H54 (cell line): Measurements from ENCODE around the gene TMEM266.
A peak's percentile ranks its signal among the peaks of the same experiment; 100 is the strongest.

ENCODE experiments used
- DNase-seq: peaks from one replicate; pipeline ENCODE4 v3.0.0; 2011; ENCODE audit warnings: low spot score, mixed read lengths; ENCODE audit not compliant: insufficient read length
- FAIRE-seq: peaks from 3 replicates; lab custom pipeline; 2011; peaks lifted over from hg19 to GRCh38; lab: Jason Lieb, UNC
- POLR2A ChIP-seq: IDR thresholded peaks from 2 replicates; pipeline ENCODE4 v1.6.1; 2011; ENCODE audit warnings: low read depth, mild to moderate bottlenecking, low read length

The TMEM266 gene

DNA sequence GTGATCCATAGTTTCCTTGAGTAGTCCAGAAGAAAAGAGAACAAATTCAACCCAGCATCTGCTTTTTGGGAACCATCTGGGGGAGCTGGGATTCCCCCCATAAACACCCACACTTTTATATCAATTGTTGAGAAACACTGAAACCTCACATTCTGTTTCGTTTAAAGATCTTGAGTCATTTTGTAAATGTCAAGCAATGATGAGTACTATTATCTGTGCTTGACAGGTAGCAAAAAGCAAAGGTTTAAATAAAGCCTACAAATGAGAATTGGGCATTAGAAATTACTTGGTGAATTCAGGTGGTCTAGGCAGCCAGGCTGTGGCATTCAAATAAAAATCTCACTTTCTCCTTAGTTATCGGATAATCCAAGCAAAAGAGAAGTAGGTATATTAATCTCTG lies 75.7 kb downstream of the TMEM266 start:
- DNase-seq = no peak
- FAIRE-seq = no peak
- TF ChIP-seq POLR2A = no peak

GRCh38 chr15:76138436-76138835 lies 78.7 kb downstream of the TMEM266 start:
- no peak for TF ChIP-seq POLR2A
- DNase-seq (no peak), FAIRE-seq (no peak)

DNA sequence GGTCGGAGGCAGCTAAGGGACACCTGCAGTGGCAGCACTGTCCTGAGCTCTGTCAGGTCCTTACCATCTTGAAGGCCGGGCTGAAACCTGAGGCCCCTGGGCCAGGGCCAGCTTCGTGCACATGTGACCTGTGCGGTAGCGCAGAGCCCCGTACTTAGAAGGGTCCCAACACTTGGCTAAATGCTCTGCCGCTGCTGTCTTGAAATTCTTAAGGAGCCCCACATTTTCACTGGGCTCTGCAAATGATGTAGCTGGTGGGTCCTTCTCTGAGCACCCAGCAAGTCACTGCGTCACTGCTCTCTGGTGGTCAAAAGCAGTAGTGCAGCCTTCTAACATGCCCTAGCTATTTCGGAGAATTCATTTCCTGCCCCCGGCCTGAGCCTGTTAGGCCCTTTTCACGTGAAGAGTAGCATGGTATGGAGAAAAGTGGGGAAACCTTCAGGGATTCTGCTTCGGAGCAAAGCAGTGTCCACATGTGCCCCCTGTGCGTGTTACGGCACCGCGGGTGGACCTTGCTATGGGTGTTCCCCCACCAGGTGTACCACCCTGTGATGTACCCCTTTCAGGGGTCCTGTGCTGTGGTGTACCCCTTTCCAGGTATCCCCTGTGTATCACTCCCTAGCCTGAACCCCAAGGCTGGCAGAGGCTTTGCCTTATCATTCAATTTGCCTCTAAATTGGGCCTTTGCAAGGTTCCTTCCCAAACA lies 79.7 kb downstream of the TMEM266 start:
- no peak for TF ChIP-seq POLR2A
- FAIRE-seq = no peak
- DNase-seq = peak; percentile 46

- TF ChIP-seq POLR2A = no peak
Observed at GRCh38 chr15:76140074-76140464, 80.3 kb downstream of the TMEM266 start.

GRCh38 chr15:76146812-76147211 lies 87.0 kb downstream of the TMEM266 start:
- DNase-seq = no peak
- no peak for TF ChIP-seq POLR2A
- no peak for FAIRE-seq

More at GRCh38 chr15:76140074-76140464, 80.3 kb downstream of the TMEM266 start:
- FAIRE-seq (no peak), DNase-seq (no peak)

- no peak for FAIRE-seq
- TF ChIP-seq POLR2A = no peak
- DNase-seq = peak; percentile 50
Observed at GRCh38 chr15:76147906-76148570, 88.3 kb downstream of the TMEM266 start.

DNA sequence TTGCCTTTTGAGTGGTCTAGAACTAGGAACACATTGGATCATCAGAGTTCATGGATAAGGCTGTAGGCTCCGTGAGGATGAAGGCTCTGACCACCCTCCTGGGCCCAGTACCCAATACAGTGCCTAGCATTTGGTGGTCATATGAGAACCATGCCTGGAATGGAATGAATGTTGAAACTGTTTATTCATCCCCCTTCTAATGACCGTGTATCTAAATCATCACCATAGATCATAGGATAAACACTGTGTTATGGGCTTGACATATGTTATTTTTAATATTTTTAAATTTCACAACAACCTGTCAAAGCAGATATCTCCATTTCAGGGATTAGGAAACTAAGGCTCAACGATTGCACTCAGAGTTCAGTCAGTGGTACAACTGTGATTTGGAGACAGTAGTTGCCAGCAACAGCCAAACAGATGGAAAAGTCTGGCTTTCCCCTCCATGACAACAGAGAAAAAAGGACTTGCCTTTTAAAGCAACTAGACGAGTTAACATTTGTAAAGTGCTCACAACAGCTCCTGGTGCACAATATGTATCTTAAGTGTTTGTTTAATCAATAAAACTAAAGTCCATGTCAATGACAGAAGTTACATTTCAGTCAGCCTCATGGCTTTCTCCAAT lies 89.6 kb downstream of the TMEM266 start:
- FAIRE-seq = no peak

GRCh38 chr15:76150513-76150912 lies 90.7 kb downstream of the TMEM266 start:
- DNase-seq (no peak), FAIRE-seq (no peak)
- TF ChIP-seq POLR2A = no peak

More for the DNA sequence above, 89.6 kb downstream of the TMEM266 start:
- no peak for TF ChIP-seq POLR2A
- no peak for DNase-seq

DNA sequence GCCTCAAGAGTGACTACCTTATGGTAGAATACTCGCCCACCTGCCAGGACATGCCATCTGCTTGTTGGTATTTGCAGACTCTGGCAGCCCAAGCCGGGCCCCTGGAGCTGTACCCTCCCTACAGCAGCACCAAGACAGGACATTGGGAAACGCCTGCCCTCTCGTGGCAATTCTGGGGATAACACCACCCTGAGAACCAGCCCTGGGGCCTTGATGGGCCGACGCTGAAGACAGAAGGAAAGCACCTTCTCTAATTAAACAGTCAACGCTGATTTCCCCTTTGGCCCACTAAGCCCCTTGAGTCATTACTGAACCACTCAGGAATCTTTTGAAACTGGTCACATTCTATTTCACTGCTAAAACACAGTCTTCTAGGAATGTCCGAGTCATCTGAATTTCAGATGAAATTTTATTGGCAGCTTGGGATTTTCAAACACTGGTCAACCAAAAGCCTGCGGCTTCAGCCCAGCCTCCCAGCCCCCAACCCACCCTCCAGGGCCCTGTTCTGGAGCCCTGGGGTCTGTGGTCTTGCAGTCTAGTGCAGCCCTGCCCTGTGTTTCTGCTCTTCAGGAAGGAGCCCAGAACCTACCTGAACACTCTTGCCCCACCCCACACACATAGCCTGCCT lies 91.3 kb downstream of the TMEM266 start:
- no peak for TF ChIP-seq POLR2A

GRCh38 chr15:76151599-76151974 lies 91.8 kb downstream of the TMEM266 start:
- FAIRE-seq = no peak
- TF ChIP-seq POLR2A = no peak
- no peak for DNase-seq

More for the DNA sequence above, 91.3 kb downstream of the TMEM266 start:
- no peak for FAIRE-seq
- DNase-seq = peak; percentile 53

- no peak for TF ChIP-seq POLR2A
- FAIRE-seq = no peak
Observed at GRCh38 chr15:76152197-76152596, 92.4 kb downstream of the TMEM266 start.

GRCh38 chr15:76153241-76154197 lies 93.7 kb downstream of the TMEM266 start:
- no peak for DNase-seq
- FAIRE-seq = no peak
- no peak for TF ChIP-seq POLR2A

More at GRCh38 chr15:76152197-76152596, 92.4 kb downstream of the TMEM266 start:
- DNase-seq = no peak

GRCh38 chr15:76155731-76156130 lies 95.9 kb downstream of the TMEM266 start:
- DNase-seq (no peak), FAIRE-seq (no peak)
- no peak for TF ChIP-seq POLR2A
